OCI-LY3 (cell line): ENCODE data around the gene HOXA6.

ENCODE experiments used
- EZH2phosphoT487 ChIP-seq: fragments of 200-600 bp; shearing (Covaris generic); IDR thresholded peaks from 2 replicates; pipeline ENCODE4 v1.6.1; 2018; ENCODE audit warnings: antibody characterized with exemption, mixed run types, low read depth
- TF ChIP-seq, protein P1 (sequence below): fragments of 200-600, 300-600 bp; sonication (generic); IDR thresholded peaks from 2 replicates; pipeline ENCODE4 v1.5.1; 2014; ENCODE audit warnings: antibody characterized with exemption, low read length, low read depth

- TF ChIP-seq, protein P1, sequence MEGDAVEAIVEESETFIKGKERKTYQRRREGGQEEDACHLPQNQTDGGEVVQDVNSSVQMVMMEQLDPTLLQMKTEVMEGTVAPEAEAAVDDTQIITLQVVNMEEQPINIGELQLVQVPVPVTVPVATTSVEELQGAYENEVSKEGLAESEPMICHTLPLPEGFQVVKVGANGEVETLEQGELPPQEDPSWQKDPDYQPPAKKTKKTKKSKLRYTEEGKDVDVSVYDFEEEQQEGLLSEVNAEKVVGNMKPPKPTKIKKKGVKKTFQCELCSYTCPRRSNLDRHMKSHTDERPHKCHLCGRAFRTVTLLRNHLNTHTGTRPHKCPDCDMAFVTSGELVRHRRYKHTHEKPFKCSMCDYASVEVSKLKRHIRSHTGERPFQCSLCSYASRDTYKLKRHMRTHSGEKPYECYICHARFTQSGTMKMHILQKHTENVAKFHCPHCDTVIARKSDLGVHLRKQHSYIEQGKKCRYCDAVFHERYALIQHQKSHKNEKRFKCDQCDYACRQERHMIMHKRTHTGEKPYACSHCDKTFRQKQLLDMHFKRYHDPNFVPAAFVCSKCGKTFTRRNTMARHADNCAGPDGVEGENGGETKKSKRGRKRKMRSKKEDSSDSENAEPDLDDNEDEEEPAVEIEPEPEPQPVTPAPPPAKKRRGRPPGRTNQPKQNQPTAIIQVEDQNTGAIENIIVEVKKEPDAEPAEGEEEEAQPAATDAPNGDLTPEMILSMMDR: no peak
- no peak for TF ChIP-seq EZH2phosphoT487
Measured at GRCh38 chr7:27144781-27145164, 2.8 kb downstream of the HOXA6 start.
